ENCODE measurements around the gene IST1. TPM values are rescaled to one million over a fixed set of nuclear protein-coding genes. Genes with fewer than 3 reads are reported as not detected.

Gene IST1
- total and polyA plus RNA-seq, 7 donors, result 69.2 to 115 (median 85.4) TPM

- TF ChIP-seq CTCF (IDR thresholded peaks at IDR 0.05), result no peak
- Histone ChIP-seq H3K4me1 (no peaks in the 10 kb centered on the region), H3K27ac (no peak overlapping the region), H3K9me3 (no peaks in the 10 kb centered on the region), H3K27me3 (ENCODE audit: insufficient read depth in 3 of 3, low read length in 2 of 3) (no peaks in the 10 kb centered on the region), H3K4me3 (no peak overlapping the region), H3K36me3 (ENCODE audit: insufficient read depth in 1 of 2, low read depth in 1 of 2) (peaks cover 0 to 52% of the 10 kb centered on the region in 2 donors)
- WGBS, 3 donors, result 98 to 99% (median 98%) methylated on average over 2 of the region's 2 CpGs
- DNase-seq (no peak), ATAC-seq (no peak)
- intact Hi-C loops (cut with DNase I), result no loop called here
These were observed 24.5 kb upstream of the IST1 start for GRCh38 chr16:71870818-71871217.

GRCh38 chr16:71873199-71873598 lies 22.1 kb upstream of the IST1 start:
- H3K4me1 ChIP-seq, result no peaks in the 10 kb centered on the region
- no peak overlapping the region for H3K27ac ChIP-seq
- H3K4me3 ChIP-seq, result no peak overlapping the region
- H3K9me3 ChIP-seq, result no peaks in the 10 kb centered on the region
- no peak for TF ChIP-seq CTCF (IDR thresholded peaks at IDR 0.05)
- H3K27me3 ChIP-seq (ENCODE audit: insufficient read depth in 3 of 3, low read length in 2 of 3), result no peaks in the 10 kb centered on the region
- H3K36me3 ChIP-seq (ENCODE audit: insufficient read depth in 1 of 2, low read depth in 1 of 2), result peaks cover 0 to 64% of the 10 kb centered on the region in 2 donors
- 88 to 95% (median 88%) methylated on average over 4 of the region's 4 CpGs for WGBS, 3 donors
- intact Hi-C loops (cut with DNase I), result no loop called here
- ATAC-seq (no peak), DNase-seq (no peak)

GRCh38 chr16:71878911-71879310 lies 16.4 kb upstream of the IST1 start:
- Histone ChIP-seq H3K4me1 (no peaks in the 10 kb centered on the region), H3K27me3 (ENCODE audit: insufficient read depth in 3 of 3, low read length in 2 of 3) (no peaks in the 10 kb centered on the region), H3K36me3 (ENCODE audit: insufficient read depth in 1 of 2, low read depth in 1 of 2) (peaks cover 0 to 74% of the 10 kb centered on the region in 2 donors), H3K27ac (no peak overlapping the region), H3K4me3 (no peak overlapping the region), H3K9me3 (no peaks in the 10 kb centered on the region)
- intact Hi-C loops (cut with DNase I), result no loop called here
- no peak for ATAC-seq
- WGBS, 3 donors, result 66 to 69% (median 67%) methylated on average over 4 of the region's 4 CpGs
- DNase-seq, result no peak
- TF ChIP-seq CTCF (IDR thresholded peaks at IDR 0.05), result no peak

GRCh38 chr16:71880176-71880575 lies 15.2 kb upstream of the IST1 start:
- H3K27ac ChIP-seq, result no peak overlapping the region
- no peaks in the 10 kb centered on the region for H3K27me3 ChIP-seq (ENCODE audit: insufficient read depth in 3 of 3, low read length in 2 of 3)
- WGBS, 3 donors, result 81 to 88% (median 83%) methylated on average over 4 of the region's 4 CpGs
- intact Hi-C loops (cut with DNase I), result loop anchor here (5.0 to 10.0 kb wide), 4 partner anchors 33 to 85 kb away; partner anchors contain the start of genes AP1G1 (in 1 of the 2) and ATXN1L (in 1 of the 2)
- no peak for TF ChIP-seq CTCF (IDR thresholded peaks at IDR 0.05)
- no peak for ATAC-seq
- no peak for DNase-seq
- H3K9me3 ChIP-seq, result no peaks in the 10 kb centered on the region
- peaks cover 0 to 63% of the 10 kb centered on the region in 2 donors for H3K36me3 ChIP-seq (ENCODE audit: insufficient read depth in 1 of 2, low read depth in 1 of 2)
- H3K4me1 ChIP-seq, result no peaks in the 10 kb centered on the region
- H3K4me3 ChIP-seq, result no peak overlapping the region

Measured in psoas muscle (tissue), 8 donors.